Endodermal cell (in vitro differentiated cells): Measurements from ENCODE around the gene TMEM39A. TPM values are rescaled to one million over a fixed set of nuclear protein-coding genes. Genes with fewer than 3 reads are reported as not detected.

ENCODE experiments used
- DNase-seq: peaks from one replicate; pipeline ENCODE4 v3.0.0-alpha.2; 2017
- H3K27ac ChIP-seq: 2 replicates; pipeline ENCODE4 v1.5.1; 2013; ENCODE audit warnings: mild to moderate bottlenecking, low read depth, low read length, moderate library complexity
- H3K27me3 ChIP-seq: 2 replicates; pipeline ENCODE4 v1.6.1; 2013; ENCODE audit warnings: mild to moderate bottlenecking, low read length, moderate library complexity; ENCODE audit not compliant: insufficient read depth, control insufficient read depth, poor library complexity, severe bottlenecking
- H3K36me3 ChIP-seq: 2 replicates; pipeline ENCODE4 v1.7.0; 2013; ENCODE audit warnings: mild to moderate bottlenecking, low read length, moderate library complexity; ENCODE audit not compliant: control insufficient read depth, insufficient read depth
- H3K4me1 ChIP-seq: one replicate; pipeline ENCODE4 v1.7.0; 2013; ENCODE audit warnings: low read length; ENCODE audit not compliant: control insufficient read depth, insufficient read depth
- H3K4me3 ChIP-seq: 2 replicates; pipeline ENCODE4 v1.5.1; 2013; ENCODE audit warnings: mild to moderate bottlenecking, low read length, moderate library complexity
- H3K9ac ChIP-seq: 2 replicates; pipeline ENCODE4 v1.6.1; 2013; ENCODE audit warnings: mild to moderate bottlenecking, low read length, moderate library complexity; ENCODE audit not compliant: poor library complexity, severe bottlenecking; ENCODE audit errors: extremely low read depth
- H3K9me3 ChIP-seq: 2 replicates; pipeline ENCODE4 v1.6.1; 2013; ENCODE audit warnings: mild to moderate bottlenecking, low read length, moderate library complexity; ENCODE audit not compliant: control insufficient read depth
- H3K27ac Mint-ChIP-seq: 2 replicates; pipeline ENCODE4 v1.8.0; 2020; ENCODE audit warnings: mixed read lengths
- H3K27me3 Mint-ChIP-seq: 2 replicates; pipeline ENCODE4 v1.8.0; 2021; ENCODE audit warnings: mild to moderate bottlenecking, mixed read lengths; ENCODE audit not compliant: insufficient read depth
- H3K36me3 Mint-ChIP-seq: 2 replicates; pipeline ENCODE4 v1.8.0; 2020; ENCODE audit warnings: low read depth, mixed read lengths
- H3K4me1 Mint-ChIP-seq: 2 replicates; pipeline ENCODE4 v1.8.0; 2020; ENCODE audit warnings: mixed read lengths
- H3K4me3 Mint-ChIP-seq: 2 replicates; pipeline ENCODE4 v1.8.0; 2020; ENCODE audit warnings: mild to moderate bottlenecking, moderate library complexity, mixed read lengths
- H3K9me3 Mint-ChIP-seq: 2 replicates; pipeline ENCODE4 v1.8.0; 2020; ENCODE audit warnings: mild to moderate bottlenecking, mixed read lengths
- CTCF ChIP-seq: fragments of 200-600 bp; sonication (generic); conservative IDR thresholded peaks from 2 replicates; pipeline ENCODE4 v1.5.0; 2021; ENCODE audit warnings: antibody characterized with exemption, mild to moderate bottlenecking
- WGBS, 2 experiments: methylation state at CpG; one replicate each; pipeline versions ENCODE4 v1.1.5 to v1.1.7; 2013; ENCODE audit warnings: missing lambda C conversion rate in 2 of 2, mixed read lengths in 1 of 2; ENCODE audit not compliant: insufficient coverage in 1 of 2, insufficient read length in 1 of 2; 5-methylcytosine and 5-hydroxymethylcytosine counted together
- total RNA-seq, 2 donors: library from RNA; stranded (reverse); fragmentation: NEBNext Ultra II Directional in 1 of 2; extraction: Animal tissue kit (Norgen Biotek cat#: 25700) in 1 of 2; gene quantifications; 2 replicates in 1 of 2; 3 replicates in 1 of 2; pipeline ENCODE4 v1.2.1, GENCODE V29; 2021

Gene TMEM39A
- total RNA-seq, 2 donors from 2014 or later = 62.3 to 81.8 TPM

GRCh38 chr3:119468041-119468440, 4.6 kb upstream of the TMEM39A start:
- peaks cover 11% of the 10 kb centered on the region for H3K36me3 Mint-ChIP-seq
- H3K4me1 Mint-ChIP-seq = peaks cover 14% of the 10 kb centered on the region
- H3K4me1 ChIP-seq = no peaks in the 10 kb centered on the region
- no peak for TF ChIP-seq CTCF
- H3K4me3 ChIP-seq = peak overlapping the region; percentile 94
- H3K27ac Mint-ChIP-seq = peak overlapping the region; percentile 76
- no peak overlapping the region for H3K27ac ChIP-seq
- DNase-seq = no peak
- H3K9me3 Mint-ChIP-seq = no peaks in the 10 kb centered on the region
- no peaks in the 10 kb centered on the region for H3K27me3 ChIP-seq
- H3K36me3 ChIP-seq = peaks cover 4% of the 10 kb centered on the region
- H3K27me3 Mint-ChIP-seq = peaks cover 3% of the 10 kb centered on the region
- no peak overlapping the region for H3K9ac ChIP-seq
- H3K9me3 ChIP-seq = no peaks in the 10 kb centered on the region
- peak overlapping the region; percentile 80 for H3K4me3 Mint-ChIP-seq
- WGBS, 2 experiments = 83 to 96% methylated on average over 2 of the region's 2 CpGs

GRCh38 chr3:119457246-119457645, 6.2 kb downstream of the TMEM39A start:
- Histone ChIP-seq H3K27me3 (no peaks in the 10 kb centered on the region), H3K9ac (no peak overlapping the region), H3K9me3 (no peaks in the 10 kb centered on the region), H3K4me1 (peaks cover 5% of the 10 kb centered on the region), H3K27ac (no peak overlapping the region), H3K4me3 (no peak overlapping the region), H3K36me3 (peaks cover 97% of the 10 kb centered on the region)
- no peaks in the 10 kb centered on the region for H3K9me3 Mint-ChIP-seq
- no peak for TF ChIP-seq CTCF
- H3K27ac Mint-ChIP-seq = no peak overlapping the region
- H3K36me3 Mint-ChIP-seq = peaks cover 72% of the 10 kb centered on the region
- peaks cover 4% of the 10 kb centered on the region for H3K4me1 Mint-ChIP-seq
- DNase-seq = no peak
- H3K4me3 Mint-ChIP-seq = no peak overlapping the region
- WGBS, 2 experiments = 92 to 95% methylated on average over 4 of the region's 4 CpGs
- H3K27me3 Mint-ChIP-seq = no peaks in the 10 kb centered on the region

GRCh38 chr3:119456469-119456868, 6.9 kb downstream of the TMEM39A start:
- H3K9ac ChIP-seq = no peak overlapping the region
- peaks cover 97% of the 10 kb centered on the region for H3K36me3 ChIP-seq
- Mint-ChIP-seq H3K9me3 (no peaks in the 10 kb centered on the region), H3K27ac (peak overlapping the region; percentile 58), H3K36me3 (peaks cover 70% of the 10 kb centered on the region), H3K4me1 (no peaks in the 10 kb centered on the region), H3K27me3 (no peaks in the 10 kb centered on the region), H3K4me3 (no peak overlapping the region)
- H3K9me3 ChIP-seq = no peaks in the 10 kb centered on the region
- no peak for TF ChIP-seq CTCF
- WGBS, 2 experiments = 88 to 97% methylated on average over 1 of the region's 1 CpG
- no peaks in the 10 kb centered on the region for H3K27me3 ChIP-seq
- no peak for DNase-seq
- no peak overlapping the region for H3K4me3 ChIP-seq
- H3K27ac ChIP-seq = no peak overlapping the region
- no peaks in the 10 kb centered on the region for H3K4me1 ChIP-seq
